ENCODE results near the gene EHD2. TPM values are rescaled to one million over a fixed set of nuclear protein-coding genes. Genes with fewer than 3 reads are reported as not detected.
"Not testable (repeated sequence)": the region's sequence is repeated elsewhere in the genome, so short reads cannot be mapped to it uniquely, and the experiment has no call there.

Gene EHD2
- total RNA-seq, 3 donors from 2014 or later = 38.8 to 121 (median 67.2) TPM

- intact Hi-C loops (cut with DNase I; ENCODE audit: low total_unique reads) = no loop called here
- Histone ChIP-seq H3K9me3 (no peaks in the 10 kb centered on the region), H3K36me3 (no peaks in the 10 kb centered on the region), H3K27ac (peak overlapping the region in 1 of 2 donors; percentile 79), H3K4me1 (no peaks in the 10 kb centered on the region), H3K4me3 (peak overlapping the region; percentile 10 to 54 (median 17)), H3K27me3 (no peaks in the 10 kb centered on the region)
- TF ChIP-seq, protein P1, sequence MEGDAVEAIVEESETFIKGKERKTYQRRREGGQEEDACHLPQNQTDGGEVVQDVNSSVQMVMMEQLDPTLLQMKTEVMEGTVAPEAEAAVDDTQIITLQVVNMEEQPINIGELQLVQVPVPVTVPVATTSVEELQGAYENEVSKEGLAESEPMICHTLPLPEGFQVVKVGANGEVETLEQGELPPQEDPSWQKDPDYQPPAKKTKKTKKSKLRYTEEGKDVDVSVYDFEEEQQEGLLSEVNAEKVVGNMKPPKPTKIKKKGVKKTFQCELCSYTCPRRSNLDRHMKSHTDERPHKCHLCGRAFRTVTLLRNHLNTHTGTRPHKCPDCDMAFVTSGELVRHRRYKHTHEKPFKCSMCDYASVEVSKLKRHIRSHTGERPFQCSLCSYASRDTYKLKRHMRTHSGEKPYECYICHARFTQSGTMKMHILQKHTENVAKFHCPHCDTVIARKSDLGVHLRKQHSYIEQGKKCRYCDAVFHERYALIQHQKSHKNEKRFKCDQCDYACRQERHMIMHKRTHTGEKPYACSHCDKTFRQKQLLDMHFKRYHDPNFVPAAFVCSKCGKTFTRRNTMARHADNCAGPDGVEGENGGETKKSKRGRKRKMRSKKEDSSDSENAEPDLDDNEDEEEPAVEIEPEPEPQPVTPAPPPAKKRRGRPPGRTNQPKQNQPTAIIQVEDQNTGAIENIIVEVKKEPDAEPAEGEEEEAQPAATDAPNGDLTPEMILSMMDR (IDR thresholded peaks at IDR 0.05) = no peak
- TF ChIP-seq POLR2AphosphoS5 (IDR thresholded peaks at IDR 0.05) (no peak), POLR2A (IDR thresholded peaks at IDR 0.05) (no peak)
- DNase-seq (ENCODE audit: low spot score in 2 of 2) = no peak
Observed at GRCh38 chr19:47716270-47716937, 3.2 kb downstream of the EHD2 start.

GRCh38 chr19:47718415-47719046 lies 5.3 kb downstream of the EHD2 start:
- H3K27me3 ChIP-seq; H3K36me3 ChIP-seq; intact Hi-C loops (cut with DNase I; ENCODE audit: low total_unique reads); H3K4me1 ChIP-seq; H3K9me3 ChIP-seq; DNase-seq (ENCODE audit: low spot score in 2 of 2): not testable (repeated sequence)
- Histone ChIP-seq H3K27ac (peak overlapping the region; percentile 88 to 97), H3K4me3 (peak overlapping the region; percentile 20 to 53 (median 30))

DNA sequence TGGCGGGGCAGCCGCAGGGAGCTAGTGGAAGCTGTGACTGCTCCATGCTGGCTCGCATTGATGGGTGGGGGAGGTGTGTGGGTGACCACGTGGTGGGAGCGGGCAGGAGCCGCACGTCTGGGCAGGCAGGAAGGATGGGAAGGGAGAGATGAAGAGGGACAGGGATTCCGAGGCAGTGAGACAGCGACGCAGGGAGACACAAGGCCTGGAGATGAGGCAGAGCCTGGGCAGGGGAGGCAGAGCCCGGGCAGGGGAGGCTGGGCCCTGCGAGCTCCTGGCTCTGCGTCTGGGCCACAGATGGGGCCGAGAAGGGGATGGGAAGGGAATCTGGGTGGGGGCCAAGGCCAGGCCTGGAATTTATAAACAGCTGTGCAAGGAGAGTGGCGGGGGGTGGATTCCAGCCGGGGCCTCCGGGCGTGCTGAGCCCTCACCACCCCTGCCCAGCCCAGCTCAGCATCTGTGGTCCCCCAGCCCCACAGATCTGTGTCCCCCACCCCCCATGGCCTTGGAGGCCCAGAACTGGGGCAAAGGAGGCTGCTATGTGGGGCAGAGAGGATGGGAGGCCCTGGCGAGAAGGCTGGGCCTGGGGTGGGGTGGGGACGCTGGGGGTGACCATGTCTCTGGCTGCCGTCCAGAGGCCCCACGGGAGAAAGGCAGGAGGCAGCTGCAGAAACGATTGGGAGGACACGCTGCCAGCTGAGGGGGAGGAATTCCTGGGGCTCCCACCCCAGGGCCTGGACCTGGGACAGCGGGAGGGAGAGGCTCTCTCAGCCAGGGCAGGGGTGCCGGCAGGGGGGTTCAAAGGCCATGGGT lies 6.0 kb downstream of the EHD2 start:
- Histone ChIP-seq H3K27me3 (no peaks in the 10 kb centered on the region), H3K4me1 (peaks cover 6% of the 10 kb centered on the region in 2 donors), H3K36me3 (no peaks in the 10 kb centered on the region), H3K27ac (peak overlapping the region; percentile 88 to 97), H3K4me3 (peak overlapping the region; percentile 20 to 53 (median 30)), H3K9me3 (no peaks in the 10 kb centered on the region)
- intact Hi-C loops (cut with DNase I; ENCODE audit: low total_unique reads) = no loop called here
- no peak for TF ChIP-seq POLR2A (IDR thresholded peaks at IDR 0.05)
- peak; percentile 51 to 90 (median 59) for TF ChIP-seq POLR2AphosphoS5 (IDR thresholded peaks at IDR 0.05)
- peak; percentile 72 to 84 for DNase-seq (ENCODE audit: low spot score in 2 of 2)

GRCh38 chr19:47720669-47721422 lies 7.6 kb downstream of the EHD2 start:
- H3K27ac ChIP-seq = peak overlapping the region; percentile 88 to 97
- H3K27me3 ChIP-seq = no peaks in the 10 kb centered on the region
- no peaks in the 10 kb centered on the region for H3K36me3 ChIP-seq
- H3K4me3 ChIP-seq = peak overlapping the region in 1 of 3 donors; percentile 53
- H3K9me3 ChIP-seq = no peaks in the 10 kb centered on the region
- peaks cover 6% of the 10 kb centered on the region in 2 donors for H3K4me1 ChIP-seq
- DNase-seq (ENCODE audit: low spot score in 2 of 2) = no peak
- TF ChIP-seq POLR2AphosphoS5 (IDR thresholded peaks at IDR 0.05) = no peak
- no peak for TF ChIP-seq POLR2A (IDR thresholded peaks at IDR 0.05)
- TF ChIP-seq, protein P1 (IDR thresholded peaks at IDR 0.05) = no peak
- intact Hi-C loops (cut with DNase I; ENCODE audit: low total_unique reads) = no loop called here

GRCh38 chr19:47723581-47723940 lies 10.3 kb downstream of the EHD2 start:
- intact Hi-C loops (cut with DNase I; ENCODE audit: low total_unique reads) = no loop called here
- TF ChIP-seq POLR2A (IDR thresholded peaks at IDR 0.05) (no peak), POLR2AphosphoS5 (IDR thresholded peaks at IDR 0.05) (no peak)
- TF ChIP-seq, protein P1 (IDR thresholded peaks at IDR 0.05) = no peak
- Histone ChIP-seq H3K4me3 (peak overlapping the region in 2 of 3 donors; percentile 31 to 50), H3K36me3 (no peaks in the 10 kb centered on the region), H3K27ac (peak overlapping the region; percentile 50 to 87), H3K27me3 (no peaks in the 10 kb centered on the region), H3K4me1 (peaks cover 6% of the 10 kb centered on the region in 2 donors), H3K9me3 (no peaks in the 10 kb centered on the region)
- peak in 1 of 2 donors; percentile 73 for DNase-seq (ENCODE audit: low spot score in 2 of 2)
